GM19463 (cell line): ENCODE data around the gene PCYT1A.
"Not testable (repeated sequence)": the region's sequence is repeated elsewhere in the genome, so short reads cannot be mapped to it uniquely, and the experiment has no call there.

Experiments
- ATAC-seq: cut with Tn5 transposase; IDR thresholded peaks from one replicate; pipeline ENCODE4 v1.9.1; 2021; ENCODE audit warnings: mild to moderate bottlenecking, moderate library complexity; ENCODE audit not compliant: unreplicated experiment

Gene PCYT1A

GRCh38 chr3:196194542-196194915 is 93.0 kb downstream of the PCYT1A start:
- ATAC-seq = no peak

DNA sequence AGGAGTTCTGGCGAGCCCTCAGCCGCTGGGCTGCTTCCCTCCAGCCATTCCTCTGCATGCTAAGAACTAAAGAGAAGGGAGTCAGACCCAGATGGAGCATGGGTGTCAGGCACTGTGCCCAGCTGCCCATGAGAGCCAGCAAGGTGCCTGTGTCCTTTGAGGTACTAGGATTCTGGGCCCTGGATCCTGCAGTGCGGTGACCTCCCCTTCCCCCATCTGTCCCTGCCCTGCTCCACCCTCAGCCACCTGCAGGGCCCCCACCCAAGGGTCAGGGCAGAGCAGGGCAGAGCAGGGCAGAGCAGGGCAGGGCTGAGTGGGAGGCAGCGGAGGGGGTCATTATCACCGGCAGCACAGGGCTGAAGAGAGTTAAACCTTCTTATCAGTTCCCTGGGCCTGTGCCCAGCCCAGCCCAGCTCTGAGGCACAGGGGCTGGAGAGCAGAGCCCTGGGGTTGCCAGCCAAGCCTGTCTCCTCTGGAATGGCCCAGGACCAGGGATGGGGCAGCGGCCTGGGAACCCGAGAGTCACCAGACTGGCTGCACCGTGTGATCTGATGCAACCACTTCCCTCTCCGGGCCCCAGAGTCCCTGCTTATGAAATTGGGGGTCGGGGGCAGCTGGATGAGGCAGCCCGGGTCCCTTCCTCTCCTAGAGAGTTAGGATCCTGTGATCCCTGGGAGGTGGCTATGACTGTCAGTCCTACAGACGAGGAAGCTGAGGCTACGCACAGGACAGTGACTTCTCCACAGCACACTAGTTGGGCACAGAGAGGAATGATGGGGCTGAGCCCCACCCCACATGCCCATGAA is 93.6 kb downstream of the PCYT1A start:
- no peak for ATAC-seq

DNA sequence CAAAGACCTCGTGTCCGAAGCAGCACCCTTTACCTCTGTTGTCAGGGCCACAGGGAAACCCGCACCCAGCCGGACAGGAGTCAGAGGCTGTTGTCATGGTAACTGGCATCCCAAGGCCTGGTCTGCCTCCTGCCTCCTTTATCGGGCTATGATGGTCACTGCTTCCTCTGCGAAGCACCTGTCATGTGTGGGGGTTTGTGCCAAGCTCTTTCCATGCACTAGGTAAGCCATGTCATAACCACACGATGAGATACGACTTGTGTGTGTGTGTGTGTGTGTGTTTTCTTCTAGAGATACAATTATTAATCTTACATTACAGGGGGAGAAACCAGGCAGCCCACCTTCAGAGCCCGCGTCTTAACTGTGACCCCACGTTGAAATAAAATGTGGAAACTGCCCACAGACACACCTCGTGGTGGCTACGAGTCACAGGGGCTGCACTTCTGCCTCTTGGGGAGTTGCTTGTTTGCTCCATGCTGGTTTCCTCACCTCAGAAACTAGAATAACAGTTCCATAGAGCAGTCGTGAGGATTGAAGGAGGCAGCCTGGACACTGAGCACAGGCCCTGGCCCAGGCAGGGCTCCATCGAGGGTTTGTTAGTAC is 94.3 kb downstream of the PCYT1A start:
- ATAC-seq = no peak

- peak; percentile 16 for ATAC-seq
Observed at GRCh38 chr3:196192524-196193051, 94.9 kb downstream of the PCYT1A start.

DNA sequence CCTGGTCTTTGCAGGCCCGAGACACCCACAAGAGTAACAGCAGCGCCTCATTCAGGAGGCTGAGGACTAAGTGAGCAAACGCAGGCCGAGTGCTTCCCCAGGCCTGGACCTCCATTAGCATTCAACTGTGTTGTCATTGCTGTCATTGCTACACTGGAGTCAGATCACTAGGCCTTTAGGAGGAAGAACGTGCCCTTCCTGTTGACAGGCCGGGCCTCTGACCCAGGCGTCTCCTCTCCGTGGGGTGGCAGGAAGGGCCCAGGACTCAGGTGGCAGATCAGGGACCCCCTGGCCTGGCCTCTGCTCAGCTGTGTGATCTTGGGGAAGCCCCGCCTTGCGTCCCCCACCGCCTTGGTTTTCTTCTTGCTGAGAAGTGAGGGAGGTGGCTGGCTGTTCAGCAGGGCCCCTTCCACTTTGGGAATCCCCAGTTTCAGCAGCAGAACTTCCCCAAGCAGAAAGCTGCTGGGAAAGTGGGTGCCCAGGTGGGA is 95.4 kb downstream of the PCYT1A start:
- peak; percentile 70 for ATAC-seq

GRCh38 chr3:196189566-196190347 is 97.8 kb downstream of the PCYT1A start:
- no peak for ATAC-seq

DNA sequence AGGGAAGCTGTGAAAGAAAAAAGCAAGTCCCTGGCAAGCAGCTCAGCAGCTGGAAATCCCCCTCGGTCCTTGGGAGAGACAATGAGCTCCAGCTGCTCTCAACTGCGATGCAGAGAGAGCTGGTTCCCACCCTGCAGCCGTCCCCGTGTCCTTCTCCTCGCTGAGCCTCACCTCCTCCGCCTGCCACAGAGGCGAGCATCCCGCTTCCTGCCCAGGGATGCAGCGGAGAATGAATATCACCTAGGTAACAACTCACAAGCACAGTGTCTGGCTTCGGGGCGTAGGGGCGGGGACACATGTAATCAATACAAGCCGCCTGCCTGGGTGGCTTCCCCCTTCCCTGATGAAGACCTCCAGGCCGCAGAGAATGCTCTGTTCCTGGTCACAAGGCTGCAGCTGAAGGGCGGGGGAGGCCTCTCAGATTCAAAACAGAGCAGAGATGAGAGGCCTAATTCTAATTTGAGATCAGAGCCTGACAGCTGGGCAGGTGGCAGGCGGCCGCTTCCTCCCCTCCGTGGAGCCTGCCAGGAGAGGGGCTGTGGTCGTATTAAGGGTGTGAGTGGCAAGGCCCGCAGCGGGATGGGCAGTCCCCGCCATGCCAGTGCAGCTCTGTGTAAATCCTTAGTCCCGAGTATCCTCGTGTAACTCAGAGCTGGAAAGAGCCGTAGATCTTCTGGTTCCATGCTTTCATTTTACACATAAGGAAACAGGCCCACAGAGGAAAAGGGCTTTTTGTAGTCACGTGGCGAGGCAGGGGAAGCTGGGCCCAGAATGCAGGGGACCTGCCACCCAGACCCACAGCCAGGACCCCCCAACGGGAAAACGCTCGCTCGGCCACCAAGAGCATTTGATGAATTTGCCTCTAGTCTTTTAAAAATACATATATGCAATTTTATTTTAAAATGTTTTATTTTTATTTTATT is 100.6 kb downstream of the PCYT1A start:
- peak; percentile 62 for ATAC-seq

DNA sequence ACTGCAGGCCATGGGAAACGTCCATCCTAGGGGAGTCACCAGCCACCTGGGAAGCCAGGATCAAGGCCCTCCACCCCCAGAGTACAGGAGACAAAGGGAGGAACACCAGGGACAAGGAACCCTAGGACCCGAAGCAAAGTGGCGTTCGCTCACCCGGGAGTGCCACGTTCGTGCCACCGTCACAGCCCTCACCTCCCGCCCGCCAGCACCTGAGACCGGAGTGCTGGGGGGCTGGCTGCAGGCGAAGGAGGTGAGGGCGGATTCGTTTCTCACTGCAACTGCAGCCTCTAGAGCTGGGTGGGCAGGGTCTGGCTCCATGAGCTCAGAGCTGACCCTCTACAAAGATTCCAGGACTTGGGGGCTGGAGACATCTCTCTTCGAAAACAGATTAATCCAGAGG is 102.6 kb downstream of the PCYT1A start:
- no peak for ATAC-seq

GRCh38 chr3:196184169-196184432 is 103.4 kb downstream of the PCYT1A start:
- ATAC-seq = not testable (repeated sequence)

DNA sequence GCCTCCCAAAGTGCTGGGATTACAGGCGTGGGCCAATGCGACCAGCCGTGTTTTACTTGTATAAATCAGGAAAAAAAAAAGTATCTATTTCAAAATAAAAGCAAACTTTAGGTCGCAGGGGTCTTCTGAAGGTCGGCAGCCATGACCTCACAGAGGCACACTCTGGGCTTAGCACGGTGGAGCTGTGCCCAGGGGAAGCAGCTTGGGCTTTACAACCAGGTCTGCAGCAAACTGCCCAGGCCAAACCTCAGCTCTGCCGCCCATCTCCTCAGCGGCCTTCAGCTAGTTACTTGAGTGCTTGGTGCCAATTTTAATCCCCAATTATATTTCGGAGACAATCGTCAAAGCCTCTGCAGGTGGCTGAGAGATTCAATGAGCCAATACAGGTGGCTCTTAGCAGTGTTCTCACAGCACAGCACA is 106.4 kb downstream of the PCYT1A start:
- no peak for ATAC-seq

GRCh38 chr3:196180346-196180745 is 107.2 kb downstream of the PCYT1A start:
- no peak for ATAC-seq
